GM12872 (cell line): ENCODE data around the gene RBM19.

ENCODE experiments used
- TF ChIP-seq, protein P1 (sequence below): IDR thresholded peaks from 3 replicates; pipeline ENCODE4 v1.5.1; 2011; ENCODE audit warnings: low read depth, mild to moderate bottlenecking, low read length, moderate library complexity; ENCODE audit not compliant: insufficient read depth

Gene RBM19

DNA sequence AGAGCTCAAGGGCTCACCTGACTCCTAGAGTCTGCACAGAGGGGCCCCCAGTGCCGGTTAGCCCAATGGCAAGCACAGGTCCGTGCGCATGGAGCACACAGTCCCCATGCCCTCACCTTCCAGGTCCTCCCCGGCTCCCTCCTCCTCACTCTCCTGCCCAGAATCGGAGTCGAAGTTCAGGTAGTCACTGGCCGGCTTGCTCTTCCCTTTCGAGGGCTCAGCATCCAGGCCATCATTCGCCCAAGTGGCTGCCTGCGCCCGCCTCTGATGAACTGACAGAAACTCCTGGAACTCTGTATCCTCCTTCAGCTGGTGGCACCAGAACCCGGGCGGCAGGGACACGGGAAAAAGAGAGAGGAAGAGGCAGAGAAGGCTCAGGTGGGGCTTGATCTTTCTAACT lies 7.0 kb downstream of the RBM19 start:
- TF ChIP-seq, protein P1, sequence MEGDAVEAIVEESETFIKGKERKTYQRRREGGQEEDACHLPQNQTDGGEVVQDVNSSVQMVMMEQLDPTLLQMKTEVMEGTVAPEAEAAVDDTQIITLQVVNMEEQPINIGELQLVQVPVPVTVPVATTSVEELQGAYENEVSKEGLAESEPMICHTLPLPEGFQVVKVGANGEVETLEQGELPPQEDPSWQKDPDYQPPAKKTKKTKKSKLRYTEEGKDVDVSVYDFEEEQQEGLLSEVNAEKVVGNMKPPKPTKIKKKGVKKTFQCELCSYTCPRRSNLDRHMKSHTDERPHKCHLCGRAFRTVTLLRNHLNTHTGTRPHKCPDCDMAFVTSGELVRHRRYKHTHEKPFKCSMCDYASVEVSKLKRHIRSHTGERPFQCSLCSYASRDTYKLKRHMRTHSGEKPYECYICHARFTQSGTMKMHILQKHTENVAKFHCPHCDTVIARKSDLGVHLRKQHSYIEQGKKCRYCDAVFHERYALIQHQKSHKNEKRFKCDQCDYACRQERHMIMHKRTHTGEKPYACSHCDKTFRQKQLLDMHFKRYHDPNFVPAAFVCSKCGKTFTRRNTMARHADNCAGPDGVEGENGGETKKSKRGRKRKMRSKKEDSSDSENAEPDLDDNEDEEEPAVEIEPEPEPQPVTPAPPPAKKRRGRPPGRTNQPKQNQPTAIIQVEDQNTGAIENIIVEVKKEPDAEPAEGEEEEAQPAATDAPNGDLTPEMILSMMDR = no peak

- TF ChIP-seq, protein P1 = no peak
Measured at GRCh38 chr12:113958108-113958507, 8.0 kb downstream of the RBM19 start.

GRCh38 chr12:113957627-113958026 lies 8.5 kb downstream of the RBM19 start:
- TF ChIP-seq, protein P1 = no peak

DNA sequence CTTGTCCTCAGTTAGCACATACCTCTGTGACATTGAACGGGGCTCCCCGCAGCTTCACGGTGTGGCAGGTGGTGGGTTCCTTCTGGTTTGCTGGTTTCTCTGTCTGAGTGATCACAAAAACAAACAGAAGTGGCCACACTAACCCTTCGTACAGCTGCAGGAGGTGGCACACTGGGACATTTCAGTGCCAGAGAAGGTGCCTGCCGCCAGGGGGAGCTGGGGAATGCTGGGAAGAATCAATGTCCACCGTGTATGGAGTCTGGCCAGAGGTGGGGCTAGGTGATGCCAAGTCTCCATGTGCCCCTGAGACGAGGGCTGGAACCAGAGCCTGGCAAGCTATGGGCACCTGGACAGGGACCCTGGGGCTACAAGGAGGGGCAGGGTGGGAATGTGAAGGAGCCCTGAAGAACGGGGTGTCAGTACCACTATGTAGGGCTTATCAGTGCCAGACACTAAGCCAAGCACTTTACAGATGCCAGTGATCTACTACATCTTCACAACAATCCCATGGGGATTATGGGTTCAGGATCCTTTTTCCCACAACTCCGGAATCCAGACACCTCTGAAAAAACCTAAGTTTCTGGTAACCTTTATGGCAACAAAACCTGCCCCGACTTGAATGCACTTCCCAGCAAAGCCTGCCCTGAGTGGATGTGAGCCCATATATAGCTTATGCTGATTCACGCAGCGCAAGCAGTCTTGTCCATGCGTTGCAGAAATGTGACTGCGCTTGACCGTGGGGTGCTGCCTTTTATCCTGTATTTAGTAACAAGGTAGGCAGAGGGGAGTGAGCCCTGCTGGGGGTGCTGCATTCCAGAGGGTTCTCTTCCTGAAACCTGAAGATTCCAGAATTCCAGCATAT lies 10.8 kb downstream of the RBM19 start:
- TF ChIP-seq, protein P1 = peak; percentile 70

GRCh38 chr12:113954547-113954946 lies 11.6 kb downstream of the RBM19 start:
- TF ChIP-seq, protein P1 = no peak

DNA sequence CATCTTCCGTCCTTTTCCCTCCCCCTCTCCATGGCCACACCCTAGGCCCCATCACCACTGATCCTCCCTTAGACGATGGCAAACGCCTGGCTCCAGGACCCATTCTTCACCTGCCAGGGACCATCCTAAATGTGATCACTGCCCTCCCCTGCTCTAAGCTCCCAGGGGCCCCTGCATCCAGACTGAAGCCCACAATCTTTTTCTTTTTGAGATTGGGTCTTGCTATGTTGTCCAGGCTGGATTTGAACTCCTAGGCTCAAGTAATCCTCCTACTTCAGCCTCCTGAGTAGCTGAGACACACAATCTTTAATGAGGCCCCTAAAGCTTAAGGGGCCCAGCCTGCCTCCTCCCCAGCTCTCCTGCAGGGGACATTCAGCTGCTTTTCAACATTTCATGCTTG lies 15.3 kb downstream of the RBM19 start:
- TF ChIP-seq, protein P1 = no peak

GRCh38 chr12:113949321-113950305 lies 16.5 kb downstream of the RBM19 start:
- TF ChIP-seq, protein P1 = no peak
